GM19351 (cell line): ENCODE data around the gene SNTA1.
"Not testable (repeated sequence)": the region's sequence is repeated elsewhere in the genome, so short reads cannot be mapped to it uniquely, and the experiment has no call there.

Experiments
- ATAC-seq: cut with Tn5 transposase; IDR thresholded peaks from one replicate; pipeline ENCODE4 v1.9.1; 2021; ENCODE audit warnings: mild to moderate bottlenecking, moderate library complexity; ENCODE audit not compliant: unreplicated experiment

Gene SNTA1

DNA sequence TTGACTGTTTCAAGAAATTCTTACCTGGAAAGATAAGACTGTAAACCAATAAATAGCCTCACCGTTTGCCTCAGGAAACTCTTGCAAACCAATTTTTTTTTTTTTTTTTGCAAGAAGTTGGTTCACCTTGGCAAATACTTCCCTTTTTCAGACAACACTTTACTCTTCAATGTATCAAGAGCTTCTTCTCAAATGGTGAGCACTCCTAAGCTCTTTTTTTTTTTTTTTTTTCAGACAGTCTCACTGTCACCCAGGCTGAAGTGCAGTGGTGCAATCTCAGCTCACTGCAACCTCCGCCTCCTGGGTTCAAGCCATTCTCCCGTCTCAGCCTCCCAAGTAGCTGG, 22.7 kb upstream of the SNTA1 start:
- ATAC-seq: no peak

DNA sequence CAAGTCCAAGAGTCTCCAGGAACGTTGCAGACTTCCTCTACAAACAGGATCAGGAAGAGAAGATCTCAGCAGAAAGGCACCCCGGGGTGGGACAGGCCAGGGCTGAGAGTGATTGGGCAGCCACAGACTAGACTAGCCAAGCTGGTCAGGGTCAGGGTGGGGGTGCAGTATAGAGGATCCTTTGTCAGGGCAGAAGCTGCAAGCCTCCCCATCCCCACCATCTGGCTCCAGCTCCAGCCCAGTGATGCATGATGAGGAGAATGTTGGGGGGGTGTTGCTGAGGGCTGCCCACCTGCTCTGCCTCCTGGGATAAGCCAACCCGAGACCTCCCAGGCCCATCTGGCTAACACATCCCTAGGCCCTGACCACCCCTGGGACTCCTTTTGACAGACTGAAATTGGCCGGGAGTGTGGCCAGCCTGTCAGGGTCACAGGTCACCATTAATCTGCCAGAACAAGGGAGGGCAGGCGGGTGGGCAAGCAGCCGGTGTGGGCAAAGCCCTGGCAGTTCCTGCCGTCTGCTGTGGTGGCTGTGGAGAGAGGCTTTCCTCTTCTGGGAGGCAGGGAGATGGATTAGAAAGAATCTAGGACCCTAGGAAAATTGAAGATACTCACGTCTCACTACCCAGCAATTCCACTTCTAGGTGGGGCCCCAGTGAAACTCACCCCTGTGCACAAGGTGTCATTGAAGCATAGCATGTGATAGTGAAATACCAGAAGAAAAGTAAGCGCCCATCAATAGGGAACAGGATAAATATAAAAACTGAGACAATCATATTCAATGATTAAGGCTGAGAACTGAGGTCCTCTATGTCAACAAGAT, 22.1 kb upstream of the SNTA1 start:
- no peak for ATAC-seq

DNA sequence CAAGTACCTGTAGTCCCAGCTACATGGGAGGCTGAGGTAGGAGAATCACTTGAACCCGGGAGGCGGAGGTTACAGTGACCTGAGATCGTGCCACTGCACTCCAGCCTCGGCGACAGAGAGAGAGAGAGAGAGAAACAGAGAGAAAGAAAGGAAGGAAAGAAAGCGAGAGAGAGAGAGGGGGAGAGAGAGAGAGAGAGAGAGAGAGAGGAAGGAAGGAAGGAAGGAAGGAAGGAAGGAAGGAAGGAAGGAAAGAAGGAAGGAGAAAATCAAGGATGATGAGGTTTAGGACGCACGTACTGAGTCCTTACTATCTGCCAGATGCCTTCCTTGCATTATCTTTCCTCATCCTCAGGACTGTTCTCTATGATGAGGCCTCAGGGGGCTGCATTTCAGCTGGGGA, 21.2 kb upstream of the SNTA1 start:
- not testable (repeated sequence) for ATAC-seq

- ATAC-seq: no peak
Measured at GRCh38 chr20:33463332-33464101, 20.0 kb upstream of the SNTA1 start.

DNA sequence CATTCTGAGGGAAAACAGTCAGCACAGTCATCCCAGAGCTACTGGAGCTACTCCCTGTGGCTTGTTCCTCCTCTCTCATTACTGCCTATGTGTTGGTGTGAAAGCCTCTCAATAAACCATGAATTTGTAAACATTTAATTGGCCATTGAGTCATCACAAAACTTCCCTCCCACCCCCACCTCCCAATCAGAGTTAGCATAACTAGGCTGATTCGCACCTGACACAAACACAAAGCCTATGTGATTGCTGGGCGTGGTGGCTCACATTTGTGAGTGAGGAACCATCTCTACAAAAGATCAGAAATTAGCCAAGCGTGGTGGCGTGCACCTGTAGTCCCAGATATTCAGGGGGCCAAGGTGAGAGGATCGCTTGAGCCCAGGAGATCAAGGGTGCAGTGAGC, 17.1 kb upstream of the SNTA1 start:
- ATAC-seq: no peak

- no peak for ATAC-seq
Measured at GRCh38 chr20:33459599-33459998, 16.0 kb upstream of the SNTA1 start.

- not testable (repeated sequence) for ATAC-seq
Measured at GRCh38 chr20:33456916-33457642, 13.5 kb upstream of the SNTA1 start.

DNA sequence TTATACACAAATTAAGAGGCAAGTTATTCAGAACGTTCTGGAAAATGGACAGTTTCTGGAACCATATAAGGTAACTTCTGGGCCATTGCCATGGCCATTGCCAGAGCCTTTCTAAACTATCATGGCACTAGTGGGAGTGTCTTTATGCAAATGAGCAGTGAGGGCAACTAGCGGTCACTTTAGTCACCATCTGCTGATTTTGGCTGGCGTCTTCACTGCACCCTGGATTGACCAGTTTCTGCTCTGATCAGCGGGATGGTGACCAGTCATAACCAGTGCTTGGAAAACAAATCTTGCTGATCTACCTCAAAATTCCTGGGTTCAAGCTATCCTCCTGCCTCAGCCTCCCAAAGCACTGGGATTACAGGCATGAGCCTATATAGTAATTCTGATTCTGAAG, 7.3 kb upstream of the SNTA1 start:
- no peak for ATAC-seq

DNA sequence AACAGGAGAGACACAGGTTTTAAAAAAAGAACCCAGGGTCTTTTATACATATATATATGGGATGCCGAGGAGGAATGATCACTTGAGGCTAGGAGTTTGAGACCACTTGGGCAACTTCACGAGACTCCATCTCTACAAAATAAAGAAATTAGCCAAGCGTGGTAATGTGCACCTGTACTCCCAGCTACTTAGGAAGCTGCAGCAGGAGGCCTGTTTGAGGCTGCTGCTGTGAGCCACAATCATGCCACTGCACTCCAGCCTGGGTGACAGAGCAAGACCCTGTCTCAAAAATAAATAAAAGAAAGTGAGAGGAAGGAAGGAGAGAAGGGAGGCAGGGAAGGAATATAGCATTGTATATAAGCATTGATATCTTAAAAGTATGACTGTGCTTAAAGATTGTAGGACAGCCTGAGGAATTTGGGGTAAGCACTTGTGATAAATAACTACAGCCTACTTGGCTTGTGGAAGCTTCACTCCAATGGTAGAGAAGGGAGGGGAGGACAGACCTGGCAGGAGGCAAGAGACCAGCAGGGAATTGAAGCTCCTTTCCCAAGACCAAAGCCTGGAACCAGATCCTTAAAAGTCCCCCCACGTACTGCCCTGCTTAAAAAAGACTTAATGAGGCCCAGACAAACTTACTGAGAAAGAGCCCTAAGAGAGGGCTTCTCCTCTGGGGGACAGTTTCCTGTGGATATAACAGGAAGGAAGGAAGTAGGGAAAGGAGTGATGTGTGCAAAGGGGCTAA, 2.5 kb upstream of the SNTA1 start:
- no peak for ATAC-seq

DNA sequence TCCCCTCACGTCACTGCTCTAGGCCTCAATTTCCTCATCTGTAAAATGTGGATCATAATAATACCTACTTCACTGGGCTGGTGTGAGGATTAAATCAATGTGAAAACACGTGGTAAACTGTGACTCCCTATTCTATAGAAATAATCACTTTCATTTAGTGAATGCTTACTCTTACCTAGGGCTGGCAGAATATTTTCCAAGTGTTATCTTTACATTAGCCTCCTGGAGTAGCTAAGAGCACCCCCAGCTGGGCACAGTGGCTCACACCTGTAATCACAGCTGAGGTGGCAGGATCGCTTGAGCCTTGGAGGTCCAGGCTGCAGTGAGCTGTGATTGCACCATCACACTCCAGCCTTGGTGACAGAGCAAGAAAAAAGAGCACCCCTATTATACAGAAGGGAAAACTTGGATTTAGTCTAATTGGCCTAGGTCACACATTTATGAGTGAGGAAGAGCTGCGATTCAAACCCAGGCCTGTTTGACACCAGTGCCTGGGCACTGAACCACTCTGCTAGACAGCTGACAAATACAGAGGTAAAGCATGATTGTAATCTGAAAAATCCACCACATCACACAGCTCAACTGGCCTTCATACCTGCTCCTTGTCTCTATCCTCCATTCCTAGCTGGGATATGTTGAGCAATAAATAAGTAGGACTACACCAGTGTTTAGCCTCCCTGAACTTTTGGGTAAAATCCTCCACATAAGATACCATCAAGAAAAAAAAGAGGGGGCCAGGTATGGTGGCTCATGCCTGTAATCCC, 1.4 kb upstream of the SNTA1 start:
- ATAC-seq: no peak

- peak; percentile 19 for ATAC-seq
Measured at GRCh38 chr20:33443006-33443511, 504 bp downstream of the SNTA1 start.

GRCh38 chr20:33442136-33443005, 1.2 kb downstream of the SNTA1 start:
- ATAC-seq: no peak

- ATAC-seq: no peak
Measured at GRCh38 chr20:33441142-33441955, 2.2 kb downstream of the SNTA1 start.

- not testable (repeated sequence) for ATAC-seq
Measured at GRCh38 chr20:33440562-33440961, 3.0 kb downstream of the SNTA1 start.

- ATAC-seq: no peak
Measured at GRCh38 chr20:33438481-33438880, 5.1 kb downstream of the SNTA1 start.

DNA sequence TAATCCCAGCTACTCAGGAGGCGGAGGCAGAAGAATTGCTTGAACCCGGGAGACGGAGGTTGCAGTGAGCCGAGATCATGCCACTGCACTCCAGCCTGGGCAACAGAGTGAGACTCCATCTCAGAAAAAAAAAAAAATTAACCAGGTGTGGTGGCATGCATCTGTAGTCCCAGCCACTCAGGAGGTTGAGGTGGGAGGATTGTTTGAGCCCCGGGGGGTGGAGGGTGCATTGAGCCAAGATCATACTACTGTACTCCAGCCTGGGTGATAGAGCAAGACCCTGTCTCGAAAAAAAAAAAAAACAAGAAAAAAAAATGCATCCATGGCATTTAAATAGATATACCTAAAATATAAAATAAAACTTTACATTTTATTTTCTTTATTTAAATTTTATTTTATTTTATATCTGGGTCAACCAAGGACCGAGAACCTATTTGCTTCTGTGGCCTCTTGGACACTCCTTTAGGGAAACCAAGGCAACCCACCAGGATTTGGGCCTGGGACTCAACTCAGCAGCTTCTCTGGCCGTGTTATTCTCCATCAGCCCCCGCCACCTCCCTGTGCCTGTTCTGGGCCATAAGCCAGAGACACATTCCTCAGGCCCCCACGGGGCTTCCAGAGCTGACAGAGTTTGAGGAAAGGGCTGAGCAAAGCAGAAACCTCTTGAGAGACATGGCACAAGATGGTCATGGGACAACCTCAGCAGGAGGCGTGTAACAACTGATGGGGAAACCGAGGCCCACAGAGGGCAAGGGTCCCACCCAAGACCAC, 6.2 kb downstream of the SNTA1 start:
- no peak for ATAC-seq

DNA sequence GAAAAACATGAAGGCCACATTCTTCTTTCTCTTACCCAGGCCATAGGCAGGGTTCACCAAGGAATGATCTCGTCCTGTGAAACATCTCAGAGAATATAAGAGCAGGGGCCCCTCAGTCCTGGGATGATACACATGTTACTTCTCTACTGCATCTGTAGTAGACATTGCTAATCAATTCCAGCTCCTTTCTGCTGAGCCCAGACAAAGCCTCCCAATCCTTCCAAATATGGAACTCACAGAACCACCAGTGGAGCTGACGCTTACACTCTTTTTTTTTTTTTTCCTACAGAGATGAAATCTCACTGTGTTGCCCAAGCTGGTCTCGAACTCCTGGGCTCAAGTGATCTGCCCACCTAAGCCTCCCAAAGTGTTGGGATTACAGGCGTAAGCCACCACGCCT, 9.1 kb downstream of the SNTA1 start:
- ATAC-seq: no peak
